ENCODE results near the gene FAAP20. TPM values are rescaled to one million over a fixed set of nuclear protein-coding genes. Genes with fewer than 3 reads are reported as not detected.
A peak's percentile ranks its signal among the peaks of the same experiment; 100 is the strongest.

Gene FAAP20
- total and polyA plus RNA-seq, 10 of the 15 experiments (the other 5 are each of a cell fraction or from before 2014, with no cell fraction given), result 0.79 to 91.8 (median 20.9) TPM

DNA sequence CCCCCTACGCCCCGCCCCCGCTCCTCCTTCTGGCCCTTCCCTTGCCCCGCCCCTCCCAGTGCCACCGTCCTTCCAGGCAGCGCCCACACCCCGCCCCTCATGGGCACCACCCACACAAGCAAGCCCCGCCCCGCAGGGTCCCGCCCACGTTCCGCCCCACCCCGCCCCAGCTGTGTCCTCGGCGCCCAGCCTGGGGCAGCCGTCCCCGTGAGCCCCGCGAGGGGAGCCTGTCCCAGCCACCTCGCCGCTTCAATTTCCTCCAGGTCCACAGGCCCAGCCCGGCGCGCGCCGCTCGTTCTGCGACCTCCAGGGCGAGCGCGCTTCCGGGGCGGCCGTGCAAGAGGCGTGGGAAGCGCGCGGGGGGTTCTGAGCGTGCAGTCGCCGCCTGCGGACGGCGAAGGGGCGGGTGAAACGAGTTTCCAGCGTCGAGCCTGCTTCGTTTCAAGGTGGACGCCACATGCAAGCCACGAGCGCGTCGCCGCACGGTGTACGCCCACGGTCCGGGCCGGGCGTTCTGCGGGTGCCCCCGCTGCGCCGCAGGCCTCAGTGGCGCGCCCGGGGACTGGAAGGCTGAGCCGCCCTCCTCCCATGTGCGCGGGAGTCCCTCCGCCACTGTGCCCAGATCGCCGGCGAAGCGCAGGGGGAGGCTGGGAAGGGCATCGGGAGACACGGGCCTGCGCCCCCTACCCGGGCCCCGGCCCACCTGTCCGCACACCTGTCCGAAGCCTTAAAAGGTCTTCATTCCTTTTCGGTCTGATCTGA is 10.8 kb upstream of the FAAP20 start:
- DNase-seq (ENCODE audit: low read depth, low spot score), result peak; percentile 33
- Histone ChIP-seq H3K9me3 (replicated peaks; ENCODE audit: control insufficient read depth, insufficient read depth, low read length) (no peaks in the 10 kb centered on the region), H2AFZ (ENCODE audit: control insufficient read depth, low read depth, low read length) (peak overlapping the region; percentile 84), H3K79me2 (ENCODE audit: control insufficient read depth, insufficient read depth, low read length) (no peaks in the 10 kb centered on the region), H4K20me1 (ENCODE audit: control insufficient read depth, insufficient read depth) (no peaks in the 10 kb centered on the region), H3K27me3 (replicated peaks in 1 of 2; ENCODE audit: control insufficient read depth in 2 of 2, insufficient read depth in 2 of 2, low read length in 1 of 2) (no peaks in the 10 kb centered on the region; a peak in 1 of 4 replicates), H3K4me3 (peak overlapping the region; percentile 64; the same call in 1 of the 2 replicates), H3K4me1 (ENCODE audit: control insufficient read depth, insufficient read depth, low read length) (peaks cover 4% of the 10 kb centered on the region), H3K9ac (ENCODE audit: control insufficient read depth, insufficient read depth, low read length) (no peak overlapping the region; the same call in 1 of the 2 replicates), H3K36me3 (ENCODE audit: control insufficient read depth in 2 of 2, insufficient read depth in 2 of 2, low read length in 1 of 2) (no peaks in the 10 kb centered on the region), H3K27ac (ENCODE audit: control insufficient read depth, insufficient read depth) (no peak overlapping the region), H3K4me2 (ENCODE audit: control insufficient read depth, insufficient read depth) (peak overlapping the region; percentile 74)
- peak; percentile 90 for ATAC-seq
- intact Hi-C loops (cut with micrococcal nuclease; ENCODE audit: unreplicated experiment), result no loop called here
- no peak for FAIRE-seq
- SMC1A ChIA-PET (ENCODE audit: uncharacterized antibody, unreplicated experiment), result no interaction called here
- POLR2A ChIA-PET, result interaction anchor here (2.0 kb wide), 1 partner anchor 10 kb away, joined by 9 read pairs; the partner anchor contains the start of gene FAAP20
- RAD21 ChIA-PET (ENCODE audit: unreplicated experiment), result interaction anchor here (1.5 to 2.8 kb wide), 2 partner anchors 10 to 29 kb away, joined by 4 to 14 read pairs; partner anchors contain the start of gene FAAP20
- 37% methylated on average over 65 of the region's 84 CpGs for WGBS (ENCODE audit: insufficient coverage, insufficient replicate concordance, low lambda C conversion rate, missing lambda C conversion rate)
- CTCF ChIA-PET, result interaction anchor here (0.6 kb wide), 1 partner anchor 11 kb away, joined by 3 read pairs; the partner anchor contains the start of gene FAAP20
- in situ Hi-C loops (cut with MboI), result loop anchor here (10.0 kb wide), 1 partner anchor 319 kb away; the partner anchor contains the start of gene PANK4
- no TSS peak for BruUV-seq (replicated peaks)
- TF ChIP-seq BACH1 (IDR thresholded peaks at IDR 0.05; ENCODE audit: borderline replicate concordance), result 0 out of 2 replicates have a peak, but pooled peaks have one; percentile 58
- no peak for TF ChIP-seq MXI1 (IDR thresholded peaks at IDR 0.05; ENCODE audit: low read depth, low read length)
- no peak for TF ChIP-seq ZZZ3 (IDR thresholded peaks at IDR 0.05; ENCODE audit: control insufficient read depth, insufficient read length, low read depth)
- TF ChIP-seq EGR1 (IDR thresholded peaks at IDR 0.05; ENCODE audit: borderline replicate concordance in 1 of 2, low read depth in 2 of 2, low read length in 2 of 2), result peak in 1 of 2 experiments; percentile 66; a peak in 1 of 3 replicates
- no peak for TF ChIP-seq TARDBP (IDR thresholded peaks at IDR 0.05; ENCODE audit: borderline replicate concordance)
- peak; percentile 78 for TF ChIP-seq GATAD2B (conservative IDR thresholded peaks at IDR 0.05; ENCODE audit: low read depth)
- TF ChIP-seq ZNF207 (IDR thresholded peaks at IDR 0.05; ENCODE audit: borderline replicate concordance), result 0 out of 2 replicates have a peak, but pooled peaks have one; percentile 45
- peak; percentile 43; the same call in 1 of the 2 replicates for TF ChIP-seq RB1 (IDR thresholded peaks at IDR 0.05; ENCODE audit: borderline replicate concordance)
- TF ChIP-seq SRF (IDR thresholded peaks at IDR 0.05; ENCODE audit: low read depth in 2 of 2, low read length in 2 of 2), result no peak
- TF ChIP-seq BHLHE40 (IDR thresholded peaks at IDR 0.05; ENCODE audit: borderline replicate concordance in 1 of 2, low read depth in 2 of 2, low read length in 1 of 2), result peak in 1 of 2 experiments; percentile 59; a peak in 2 of 4 replicates
- TF ChIP-seq MAX (IDR thresholded peaks at IDR 0.05; ENCODE audit: low read depth, low read length), result peak; percentile 38; the same call in 1 of the 2 replicates
- TF ChIP-seq E4F1 (IDR thresholded peaks at IDR 0.05; ENCODE audit: borderline replicate concordance, partially characterized antibody), result no peak
- TF ChIP-seq NR2F1 (conservative IDR thresholded peaks at IDR 0.05), result peak; percentile 33; the same call in 1 of the 2 replicates
- no peak for TF ChIP-seq MEF2B (IDR thresholded peaks at IDR 0.05; ENCODE audit: partially characterized antibody, poor library complexity, severe bottlenecking)
- TF ChIP-seq SMAD5 (IDR thresholded peaks at IDR 0.05; ENCODE audit: low read depth), result no peak
- TF ChIP-seq HSF1 (IDR thresholded peaks at IDR 0.05; ENCODE audit: low read depth, low read length), result no peak
- no peak for TF ChIP-seq MEF2A (IDR thresholded peaks at IDR 0.05; ENCODE audit: insufficient read depth, low read depth, low read length)

All from GM12878 (cell line).